Nephron progenitor cell (in vitro differentiated cells): Measurements from ENCODE around the gene NOVA2.

Experiments used
- DNase-seq: peaks from one replicate; pipeline ENCODE4 v3.0.0; 2021
- H3K27ac Mint-ChIP-seq: 2 replicates; pipeline ENCODE4 v1.8.0; 2021; ENCODE audit warnings: mild to moderate bottlenecking, moderate library complexity, mixed read lengths
- H3K27me3 Mint-ChIP-seq: 2 replicates; pipeline ENCODE4 v1.8.0; 2021; ENCODE audit warnings: mild to moderate bottlenecking, low read depth, mixed read lengths; ENCODE audit not compliant: poor library complexity
- H3K36me3 Mint-ChIP-seq: 2 replicates; pipeline ENCODE4 v1.8.0; 2021; ENCODE audit warnings: low read depth, mixed read lengths
- H3K4me1 Mint-ChIP-seq: 2 replicates; pipeline ENCODE4 v1.8.0; 2021; ENCODE audit warnings: mixed read lengths
- H3K4me3 Mint-ChIP-seq: 2 replicates; pipeline ENCODE4 v1.8.0; 2021; ENCODE audit warnings: mild to moderate bottlenecking, moderate library complexity, mixed read lengths
- H3K9me3 Mint-ChIP-seq: 2 replicates; pipeline ENCODE4 v1.8.0; 2021; ENCODE audit warnings: mild to moderate bottlenecking, moderate library complexity, mixed read lengths
- TF ChIP-seq, protein P1 (sequence below): fragments of 200-600 bp; sonication (generic); IDR thresholded peaks from 2 replicates; pipeline ENCODE4 v1.5.0; 2021; ENCODE audit warnings: antibody characterized with exemption

The NOVA2 gene

GRCh38 chr19:45972081-45972946 lies 1.4 kb downstream of the NOVA2 start:
- Mint-ChIP-seq H3K4me3 (peak overlapping the region; percentile 54), H3K9me3 (no peaks in the 10 kb centered on the region), H3K36me3 (no peaks in the 10 kb centered on the region), H3K4me1 (peaks cover 8% of the 10 kb centered on the region), H3K27me3 (peaks cover 94% of the 10 kb centered on the region), H3K27ac (no peak overlapping the region)
- TF ChIP-seq, protein P1, sequence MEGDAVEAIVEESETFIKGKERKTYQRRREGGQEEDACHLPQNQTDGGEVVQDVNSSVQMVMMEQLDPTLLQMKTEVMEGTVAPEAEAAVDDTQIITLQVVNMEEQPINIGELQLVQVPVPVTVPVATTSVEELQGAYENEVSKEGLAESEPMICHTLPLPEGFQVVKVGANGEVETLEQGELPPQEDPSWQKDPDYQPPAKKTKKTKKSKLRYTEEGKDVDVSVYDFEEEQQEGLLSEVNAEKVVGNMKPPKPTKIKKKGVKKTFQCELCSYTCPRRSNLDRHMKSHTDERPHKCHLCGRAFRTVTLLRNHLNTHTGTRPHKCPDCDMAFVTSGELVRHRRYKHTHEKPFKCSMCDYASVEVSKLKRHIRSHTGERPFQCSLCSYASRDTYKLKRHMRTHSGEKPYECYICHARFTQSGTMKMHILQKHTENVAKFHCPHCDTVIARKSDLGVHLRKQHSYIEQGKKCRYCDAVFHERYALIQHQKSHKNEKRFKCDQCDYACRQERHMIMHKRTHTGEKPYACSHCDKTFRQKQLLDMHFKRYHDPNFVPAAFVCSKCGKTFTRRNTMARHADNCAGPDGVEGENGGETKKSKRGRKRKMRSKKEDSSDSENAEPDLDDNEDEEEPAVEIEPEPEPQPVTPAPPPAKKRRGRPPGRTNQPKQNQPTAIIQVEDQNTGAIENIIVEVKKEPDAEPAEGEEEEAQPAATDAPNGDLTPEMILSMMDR = no peak
- no peak for DNase-seq

GRCh38 chr19:45971260-45971902 lies 2.3 kb downstream of the NOVA2 start:
- TF ChIP-seq, protein P1 = no peak
- Mint-ChIP-seq H3K4me1 (peaks cover 7% of the 10 kb centered on the region), H3K27ac (no peak overlapping the region), H3K27me3 (peaks cover 95% of the 10 kb centered on the region), H3K4me3 (peak overlapping the region; percentile 19), H3K9me3 (no peaks in the 10 kb centered on the region), H3K36me3 (no peaks in the 10 kb centered on the region)
- no peak for DNase-seq

DNA sequence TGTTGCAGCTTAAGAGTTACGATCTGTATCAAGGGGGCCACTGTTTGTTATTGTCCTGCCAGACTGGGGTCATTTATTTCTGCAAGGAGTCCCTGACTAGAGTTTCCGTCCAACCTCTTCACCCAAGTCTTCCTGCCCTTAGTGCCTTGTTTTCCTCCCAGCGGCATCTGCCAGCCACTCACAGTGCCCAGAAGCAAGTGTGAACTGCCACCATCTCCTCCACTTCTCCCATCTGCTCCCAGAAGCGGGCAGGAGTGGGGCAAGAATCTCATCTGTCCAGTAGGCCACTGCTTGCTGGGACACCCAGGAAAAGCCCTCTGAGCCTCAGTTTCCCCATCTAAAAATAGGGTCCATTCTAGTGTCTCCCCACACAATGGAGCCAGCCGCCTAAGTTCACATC lies 4.0 kb downstream of the NOVA2 start:
- TF ChIP-seq, protein P1 = no peak
- Mint-ChIP-seq H3K4me1 (no peaks in the 10 kb centered on the region), H3K27me3 (peaks cover 89% of the 10 kb centered on the region), H3K9me3 (no peaks in the 10 kb centered on the region), H3K4me3 (no peak overlapping the region), H3K36me3 (no peaks in the 10 kb centered on the region), H3K27ac (no peak overlapping the region)
- DNase-seq = no peak

- no peak overlapping the region for H3K27ac Mint-ChIP-seq
These were observed 5.0 kb downstream of the NOVA2 start for GRCh38 chr19:45968626-45969025.

GRCh38 chr19:45967246-45967645 lies 6.4 kb downstream of the NOVA2 start:
- Mint-ChIP-seq H3K4me1 (no peaks in the 10 kb centered on the region), H3K27me3 (peaks cover 87% of the 10 kb centered on the region), H3K9me3 (no peaks in the 10 kb centered on the region), H3K36me3 (no peaks in the 10 kb centered on the region), H3K27ac (no peak overlapping the region), H3K4me3 (no peak overlapping the region)
- no peak for DNase-seq
- TF ChIP-seq, protein P1 = no peak

More at GRCh38 chr19:45968626-45969025, 5.0 kb downstream of the NOVA2 start:
- H3K4me1 Mint-ChIP-seq = no peaks in the 10 kb centered on the region
- TF ChIP-seq, protein P1 = no peak
- no peaks in the 10 kb centered on the region for H3K36me3 Mint-ChIP-seq
- DNase-seq = no peak
- H3K9me3 Mint-ChIP-seq = no peaks in the 10 kb centered on the region
- H3K27me3 Mint-ChIP-seq = peaks cover 88% of the 10 kb centered on the region
- H3K4me3 Mint-ChIP-seq = no peak overlapping the region
